Measurements from ENCODE around the gene WDR38. TPM values are rescaled to one million over a fixed set of nuclear protein-coding genes. Genes with fewer than 3 reads are reported as not detected.

The WDR38 gene
- total and polyA plus RNA-seq, 2 donors (not counting 1 experiment from before 2014, with no cell fraction given), result not detected

DNA sequence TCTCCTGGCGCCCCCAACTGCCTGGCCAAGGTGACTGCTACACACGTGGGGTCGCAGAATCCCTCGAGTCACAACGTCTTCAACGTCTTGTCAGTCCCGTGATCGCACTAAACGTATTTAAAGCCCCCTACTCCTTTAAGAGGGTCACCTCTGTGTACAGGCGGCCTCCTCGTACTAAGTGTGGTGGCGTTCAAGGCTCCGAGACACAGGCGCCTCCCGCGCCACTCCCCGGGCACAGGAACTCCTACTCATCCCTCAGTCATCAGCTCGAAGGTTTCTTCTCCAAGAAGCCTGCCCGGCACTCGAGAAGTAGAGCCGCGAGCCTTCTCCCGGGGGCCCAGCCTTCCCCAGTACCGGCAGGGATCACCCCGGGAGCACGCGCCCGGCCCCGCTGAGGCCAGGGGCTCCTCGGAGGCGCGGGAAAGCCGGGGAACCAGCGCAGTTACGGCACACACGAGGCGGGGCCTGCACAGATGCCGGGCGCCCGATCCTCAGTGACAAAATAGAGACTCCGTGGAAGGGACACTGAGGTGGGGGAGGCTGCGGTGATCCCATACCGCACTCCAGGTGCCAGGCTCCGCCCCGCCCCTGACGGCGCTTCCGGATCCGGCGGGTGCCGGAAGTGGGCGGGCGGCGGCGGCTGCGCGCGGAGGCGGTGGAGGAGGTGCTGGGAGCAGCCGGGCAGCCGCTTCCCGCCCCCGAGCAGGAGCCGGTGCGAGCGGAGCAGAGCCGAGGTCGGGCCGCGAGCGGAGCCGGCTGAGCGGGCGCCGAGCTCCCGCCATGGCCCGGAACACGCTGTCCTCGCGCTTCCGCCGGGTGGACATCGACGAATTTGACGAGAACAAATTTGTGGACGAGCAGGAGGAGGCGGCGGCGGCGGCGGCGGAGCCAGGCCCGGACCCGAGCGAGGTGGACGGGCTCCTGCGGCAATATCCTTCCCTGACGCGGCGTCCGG is 15.5 kb downstream of the WDR38 start:
- no peaks in the 10 kb centered on the region for H4K20me1 ChIP-seq (ENCODE audit: control insufficient read depth, extremely low read depth, insufficient read depth, low read length)
- H2AFZ ChIP-seq (ENCODE audit: low read length), result peak overlapping the region; percentile 49
- peaks cover 54% of the 10 kb centered on the region for H3K79me2 ChIP-seq (ENCODE audit: control insufficient read depth, insufficient read depth, low read length)
- H3K9ac ChIP-seq (ENCODE audit: insufficient read depth, low read length), result peak overlapping the region; percentile 94
- no peaks in the 10 kb centered on the region for H3K9me3 ChIP-seq (ENCODE audit: control insufficient read depth, insufficient read depth, low read depth, low read length)
- H3K27me3 ChIP-seq (ENCODE audit: control insufficient read depth, insufficient read depth, low read length), result no peaks in the 10 kb centered on the region
- TF ChIP-seq, protein P1, sequence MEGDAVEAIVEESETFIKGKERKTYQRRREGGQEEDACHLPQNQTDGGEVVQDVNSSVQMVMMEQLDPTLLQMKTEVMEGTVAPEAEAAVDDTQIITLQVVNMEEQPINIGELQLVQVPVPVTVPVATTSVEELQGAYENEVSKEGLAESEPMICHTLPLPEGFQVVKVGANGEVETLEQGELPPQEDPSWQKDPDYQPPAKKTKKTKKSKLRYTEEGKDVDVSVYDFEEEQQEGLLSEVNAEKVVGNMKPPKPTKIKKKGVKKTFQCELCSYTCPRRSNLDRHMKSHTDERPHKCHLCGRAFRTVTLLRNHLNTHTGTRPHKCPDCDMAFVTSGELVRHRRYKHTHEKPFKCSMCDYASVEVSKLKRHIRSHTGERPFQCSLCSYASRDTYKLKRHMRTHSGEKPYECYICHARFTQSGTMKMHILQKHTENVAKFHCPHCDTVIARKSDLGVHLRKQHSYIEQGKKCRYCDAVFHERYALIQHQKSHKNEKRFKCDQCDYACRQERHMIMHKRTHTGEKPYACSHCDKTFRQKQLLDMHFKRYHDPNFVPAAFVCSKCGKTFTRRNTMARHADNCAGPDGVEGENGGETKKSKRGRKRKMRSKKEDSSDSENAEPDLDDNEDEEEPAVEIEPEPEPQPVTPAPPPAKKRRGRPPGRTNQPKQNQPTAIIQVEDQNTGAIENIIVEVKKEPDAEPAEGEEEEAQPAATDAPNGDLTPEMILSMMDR (conservative IDR thresholded peaks at IDR 0.05 in 1 of 2, IDR thresholded peaks at IDR 0.05 in 1 of 2; ENCODE audit: low read depth in 1 of 2, low read length in 2 of 2), result peak in 1 of 2 donors; percentile 19
- no peak for TF ChIP-seq EZH2 (IDR thresholded peaks at IDR 0.05; ENCODE audit: low read length, missing control alignments)
- H3K4me2 ChIP-seq (ENCODE audit: extremely low read depth, insufficient read depth, low read length), result peak overlapping the region; percentile 99
- peaks cover 16% of the 10 kb centered on the region for H3K4me1 ChIP-seq (ENCODE audit: control insufficient read depth, extremely low read depth, insufficient read depth, low read length)
- peaks cover 10% of the 10 kb centered on the region for H3K36me3 ChIP-seq (ENCODE audit: control insufficient read depth, insufficient read depth, low read length)
- H3K27ac ChIP-seq (ENCODE audit: insufficient read depth, low read length), result peak overlapping the region; percentile 96
- H3K4me3 ChIP-seq (replicated peaks in 1 of 4; ENCODE audit: control extremely low read depth in 1 of 4, insufficient read depth in 1 of 4, low read depth in 3 of 4, low read length in 4 of 4), result peak overlapping the region; percentile 77 to 90 (median 87)
- peak; percentile 68 to 78 for DNase-seq (ENCODE audit: low read depth in 2 of 2)

DNA sequence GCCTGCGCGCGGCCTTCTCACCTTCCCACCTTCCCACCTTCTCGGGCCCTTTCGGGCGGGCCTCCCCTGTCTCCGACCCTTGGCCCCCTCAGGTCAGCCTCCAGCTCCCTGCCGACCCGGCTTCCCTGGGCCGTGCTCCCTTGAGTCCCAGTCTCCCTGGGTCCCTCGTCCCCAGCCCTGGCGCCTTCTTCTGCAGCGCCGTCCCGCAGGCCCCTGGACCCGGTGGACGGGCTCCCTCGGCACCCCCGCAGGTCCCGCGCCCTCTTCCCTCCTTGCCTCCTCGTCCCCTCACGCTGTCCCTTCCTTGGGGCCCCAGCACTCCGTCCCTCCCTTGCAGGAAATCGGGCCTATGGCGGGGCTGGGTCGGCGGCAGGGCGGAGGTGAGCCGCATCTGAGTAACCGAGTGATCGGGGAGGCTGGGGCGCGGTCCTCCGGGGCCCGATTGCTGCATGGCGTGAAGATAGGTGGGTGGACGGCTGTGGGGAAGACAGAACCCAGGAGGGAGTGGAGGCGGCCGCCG is 16.3 kb downstream of the WDR38 start:
- peaks cover 10% of the 10 kb centered on the region for H3K36me3 ChIP-seq (ENCODE audit: control insufficient read depth, insufficient read depth, low read length)
- H3K9me3 ChIP-seq (ENCODE audit: control insufficient read depth, insufficient read depth, low read depth, low read length), result no peaks in the 10 kb centered on the region
- no peaks in the 10 kb centered on the region for H3K27me3 ChIP-seq (ENCODE audit: control insufficient read depth, insufficient read depth, low read length)
- peak overlapping the region; percentile 94 for H3K9ac ChIP-seq (ENCODE audit: insufficient read depth, low read length)
- peaks cover 59% of the 10 kb centered on the region for H3K79me2 ChIP-seq (ENCODE audit: control insufficient read depth, insufficient read depth, low read length)
- peak overlapping the region; percentile 88 for H3K27ac ChIP-seq (ENCODE audit: insufficient read depth, low read length)
- peak overlapping the region; percentile 99 for H3K4me2 ChIP-seq (ENCODE audit: extremely low read depth, insufficient read depth, low read length)
- peak overlapping the region; percentile 77 to 90 (median 87) for H3K4me3 ChIP-seq (replicated peaks in 1 of 4; ENCODE audit: control extremely low read depth in 1 of 4, insufficient read depth in 1 of 4, low read depth in 3 of 4, low read length in 4 of 4)
- H3K4me1 ChIP-seq (ENCODE audit: control insufficient read depth, extremely low read depth, insufficient read depth, low read length), result peaks cover 16% of the 10 kb centered on the region
- no peak overlapping the region for H2AFZ ChIP-seq (ENCODE audit: low read length)
- peak in 1 of 2 donors; percentile 20 for DNase-seq (ENCODE audit: low read depth in 2 of 2)
- TF ChIP-seq EZH2 (IDR thresholded peaks at IDR 0.05; ENCODE audit: low read length, missing control alignments), result no peak
- TF ChIP-seq, protein P1 (conservative IDR thresholded peaks at IDR 0.05 in 1 of 2, IDR thresholded peaks at IDR 0.05 in 1 of 2; ENCODE audit: low read depth in 1 of 2, low read length in 2 of 2), result no peak
- H4K20me1 ChIP-seq (ENCODE audit: control insufficient read depth, extremely low read depth, insufficient read depth, low read length), result no peaks in the 10 kb centered on the region

DNA sequence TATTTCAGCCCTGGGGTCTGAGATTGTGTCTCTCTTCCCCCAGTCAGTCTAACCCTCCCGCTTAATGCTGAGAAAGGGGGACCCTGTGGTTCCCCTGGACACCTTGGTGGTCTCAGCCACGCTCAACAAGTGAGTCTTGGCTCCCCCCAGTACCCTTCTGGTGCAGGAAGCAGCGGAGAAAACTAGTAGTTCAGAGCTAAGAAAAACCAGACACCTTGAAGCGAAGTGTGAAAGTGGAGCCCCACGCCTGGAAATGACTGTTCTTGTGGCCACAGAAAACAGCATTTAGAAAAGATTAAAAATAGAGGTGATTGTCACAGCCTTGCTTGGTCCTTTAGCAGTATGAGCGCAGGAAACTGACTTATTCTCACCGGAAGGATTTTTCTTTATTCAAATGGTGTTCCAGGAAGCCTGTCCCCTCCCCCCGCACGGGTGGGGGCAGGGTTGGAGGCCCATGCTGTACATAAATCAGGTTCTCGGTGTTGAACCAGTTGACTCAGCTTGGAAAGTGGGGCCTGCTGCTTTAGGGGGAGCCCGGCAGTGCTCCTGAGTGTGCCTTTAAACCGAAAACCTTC is 16.8 kb downstream of the WDR38 start:
- Histone ChIP-seq H3K4me3 (replicated peaks in 1 of 4; ENCODE audit: control extremely low read depth in 1 of 4, insufficient read depth in 1 of 4, low read depth in 3 of 4, low read length in 4 of 4) (peak overlapping the region; percentile 77 to 90 (median 87)), H3K4me1 (ENCODE audit: control insufficient read depth, extremely low read depth, insufficient read depth, low read length) (peaks cover 16% of the 10 kb centered on the region), H2AFZ (ENCODE audit: low read length) (no peak overlapping the region), H4K20me1 (ENCODE audit: control insufficient read depth, extremely low read depth, insufficient read depth, low read length) (no peaks in the 10 kb centered on the region), H3K9ac (ENCODE audit: insufficient read depth, low read length) (peak overlapping the region; percentile 94), H3K9me3 (ENCODE audit: control insufficient read depth, insufficient read depth, low read depth, low read length) (no peaks in the 10 kb centered on the region), H3K79me2 (ENCODE audit: control insufficient read depth, insufficient read depth, low read length) (peaks cover 65% of the 10 kb centered on the region), H3K27me3 (ENCODE audit: control insufficient read depth, insufficient read depth, low read length) (no peaks in the 10 kb centered on the region), H3K27ac (ENCODE audit: insufficient read depth, low read length) (peak overlapping the region; percentile 88), H3K36me3 (ENCODE audit: control insufficient read depth, insufficient read depth, low read length) (peaks cover 14% of the 10 kb centered on the region), H3K4me2 (ENCODE audit: extremely low read depth, insufficient read depth, low read length) (peak overlapping the region; percentile 99)
- peak; percentile 35 to 41 for DNase-seq (ENCODE audit: low read depth in 2 of 2)
- TF ChIP-seq, protein P1 (conservative IDR thresholded peaks at IDR 0.05 in 1 of 2, IDR thresholded peaks at IDR 0.05 in 1 of 2; ENCODE audit: low read depth in 1 of 2, low read length in 2 of 2), result no peak
